Measurements from ENCODE around the gene REPS1. TPM values are rescaled to one million over a fixed set of nuclear protein-coding genes. Genes with fewer than 3 reads are reported as not detected.

The REPS1 gene
- total RNA-seq, 1 experiment from 2014 or later: 74.4 TPM

GRCh38 chr6:138964012-138964411, 24.0 kb downstream of the REPS1 start:
- Histone ChIP-seq H3K56ac (ENCODE audit: insufficient read length, low read depth, low read length) (no peak overlapping the region), H3K18ac (ENCODE audit: insufficient read length, low read depth, low read length) (no peak overlapping the region), H3K79me1 (ENCODE audit: insufficient read depth, low read depth, low read length, poor library complexity, severe bottlenecking) (peaks cover 2% of the 10 kb centered on the region), H2AFZ (ENCODE audit: low read length) (no peak overlapping the region), H2BK12ac (ENCODE audit: insufficient read length, low read depth, low read length) (no peak overlapping the region), H2BK120ac (ENCODE audit: low read depth, low read length, poor library complexity, severe bottlenecking) (no peak overlapping the region), H3T11ph (ENCODE audit: low read length) (no peak overlapping the region), H3K4me2 (ENCODE audit: insufficient read depth, insufficient read length, low read length) (no peak overlapping the region), H3K23me2 (ENCODE audit: insufficient read length, low read depth, low read length, poor library complexity, severe bottlenecking) (no peaks in the 10 kb centered on the region), H3K27me3 (ENCODE audit: insufficient read depth, low read length) (no peaks in the 10 kb centered on the region), H3K27ac (ENCODE audit: insufficient read length, low read depth, low read length) (no peak overlapping the region), H4K8ac (replicated peaks; ENCODE audit: insufficient read length, low read depth, low read length) (no peak overlapping the region), H4K5ac (ENCODE audit: insufficient read length, low read depth, low read length) (no peak overlapping the region), H4K20me1 (ENCODE audit: control insufficient read depth, insufficient read depth, insufficient read length) (no peaks in the 10 kb centered on the region), H3K14ac (ENCODE audit: insufficient read depth, low read length) (no peak overlapping the region), H3K9me3 (ENCODE audit: control insufficient read depth, low read depth, low read length) (no peaks in the 10 kb centered on the region), H3K4ac (ENCODE audit: low read depth, low read length) (no peak overlapping the region), H2BK15ac (ENCODE audit: low read depth, low read length) (no peak overlapping the region), H3K4me1 (ENCODE audit: insufficient read depth, low read length) (0 out of 2 replicates have a peak, but pooled peaks cover 2% of the 10 kb centered on the region), H4K91ac (ENCODE audit: insufficient read length, low read depth, low read length) (no peak overlapping the region), H2BK20ac (ENCODE audit: low read depth, low read length, poor library complexity, severe bottlenecking) (no peak overlapping the region), H3K79me2 (ENCODE audit: insufficient read depth, low read length) (peaks cover 10% of the 10 kb centered on the region; the same call in 1 of the 2 replicates), H2BK5ac (ENCODE audit: insufficient read length, low read length) (no peak overlapping the region), H2AK5ac (ENCODE audit: insufficient read length, low read length) (no peak overlapping the region), H3K23ac (ENCODE audit: insufficient read length, low read depth, low read length) (no peak overlapping the region), H3K9ac (ENCODE audit: extremely low read depth, insufficient read length, low read length) (no peak overlapping the region)
- Mint-ChIP-seq H3K27ac (no peak overlapping the region), H3K36me3 (ENCODE audit: insufficient read depth in 1 of 3, low read depth in 3 of 3) (no peaks in the 10 kb centered on the region), H3K27me3 (ENCODE audit: low read depth) (no peaks in the 10 kb centered on the region), H3K4me3 (no peak overlapping the region), H3K9me3 (no peaks in the 10 kb centered on the region), H3K4me1 (peaks cover 7 to 18% of the 10 kb centered on the region in 2 experiments)
- no peak for DNase-seq
- WGBS (ENCODE audit: extremely low coverage, insufficient read length, low lambda C conversion rate): no CpG with 5 or more reads among the region's 1 CpG
- TF ChIP-seq CTCF (conservative IDR thresholded peaks at IDR 0.05): no peak
